AG09309 (cell line): ENCODE measurements around the gene PPARA.

ENCODE experiments used
- DNase-seq: peaks from one replicate; pipeline ENCODE4 v3.0.0-alpha.2; 2010; ENCODE audit warnings: low read depth
- H3K4me3 ChIP-seq: 2 replicates; pipeline ENCODE4 v1.5.1; 2011; ENCODE audit warnings: mild to moderate bottlenecking, low read depth, low read length, moderate library complexity; ENCODE audit not compliant: control insufficient read depth
- CTCF ChIP-seq: IDR thresholded peaks from 2 replicates; pipeline ENCODE4 v1.5.1; 2011; ENCODE audit warnings: mild to moderate bottlenecking, low read depth, low read length, inconsistent platforms; ENCODE audit not compliant: insufficient read depth, control insufficient read depth; ENCODE audit errors: missing control alignments

The PPARA gene

GRCh38 chr22:46250035-46250782 is 99.9 kb downstream of the PPARA start, which contains the start of gene CDPF1:
CDPF1 (minus strand) TSS chr22:46250293; CDS start chr22:46248284, 2,009 bp downstream.
- TF ChIP-seq CTCF = no peak
- peak; percentile 18 for DNase-seq

GRCh38 chr22:46250783-46251125 is 100.4 kb downstream of the PPARA start:
- peak overlapping the region; percentile 63 for H3K4me3 ChIP-seq
- TF ChIP-seq CTCF = no peak
- no peak for DNase-seq

More at GRCh38 chr22:46250035-46250782, 99.9 kb downstream of the PPARA start, which contains the start of gene CDPF1:
- H3K4me3 ChIP-seq = peak within 1 kb of the TSS; percentile 63

- peak overlapping the region; percentile 63 for H3K4me3 ChIP-seq
- no peak for TF ChIP-seq CTCF
- DNase-seq = no peak
These were observed 100.9 kb downstream of the PPARA start for GRCh38 chr22:46251266-46251665.

GRCh38 chr22:46251816-46252380 is 101.6 kb downstream of the PPARA start:
- no peak for TF ChIP-seq CTCF
- no peak for DNase-seq
- no peak overlapping the region for H3K4me3 ChIP-seq

GRCh38 chr22:46256358-46256958 is 106.1 kb downstream of the PPARA start:
- DNase-seq = no peak
- no peak overlapping the region for H3K4me3 ChIP-seq
- no peak for TF ChIP-seq CTCF

- H3K4me3 ChIP-seq = no peak overlapping the region
- TF ChIP-seq CTCF = no peak
- no peak for DNase-seq
These were observed 109.0 kb downstream of the PPARA start for GRCh38 chr22:46259374-46259773.
